Fibroblast of lung (primary cell): ENCODE measurements around the gene DSP. TPM values are rescaled to one million over a fixed set of nuclear protein-coding genes. Genes with fewer than 3 reads are reported as not detected.

Experiments
- DNase-seq, 2 donors: peaks; one replicate each; pipeline versions ENCODE4 v3.0.0 to v3.0.0-alpha.2; 2010; ENCODE audit warnings: low read depth in 2 of 2
- H2AFZ ChIP-seq: 2 replicates; pipeline ENCODE4 v1.5.1; 2012; ENCODE audit warnings: low read length, control low read depth, inconsistent platforms
- H3K27ac ChIP-seq: 2 replicates; pipeline ENCODE4 v1.5.1; 2011; ENCODE audit warnings: low read length, control low read depth; ENCODE audit not compliant: insufficient read depth
- H3K27me3 ChIP-seq: 2 replicates; pipeline ENCODE4 v1.5.1; 2011; ENCODE audit warnings: mild to moderate bottlenecking, low read length; ENCODE audit not compliant: control insufficient read depth, insufficient read depth
- H3K36me3 ChIP-seq: 2 replicates; pipeline ENCODE4 v1.5.1; 2011; ENCODE audit warnings: low read length; ENCODE audit not compliant: control insufficient read depth, insufficient read depth
- H3K4me1 ChIP-seq: 2 replicates; pipeline ENCODE4 v1.5.1; 2011; ENCODE audit warnings: low read length; ENCODE audit not compliant: control insufficient read depth, insufficient read depth; ENCODE audit errors: extremely low read depth
- H3K4me2 ChIP-seq: 2 replicates; pipeline ENCODE4 v1.5.1; 2011; ENCODE audit warnings: low read length, control low read depth; ENCODE audit not compliant: insufficient read depth; ENCODE audit errors: extremely low read depth
- H3K4me3 ChIP-seq, 4 experiments: fragments of 200-600 bp in 1 of 4; sonication (generic) in 1 of 4; replicated peaks in 1 of 4; 2 replicates each; pipeline ENCODE4 v1.5.1; 2011 to 2016; ENCODE audit warnings: low read length in 4 of 4, low read depth in 3 of 4, mild to moderate bottlenecking in 3 of 4, control low read depth in 2 of 4, inconsistent platforms in 1 of 4, mixed read lengths in 1 of 4; ENCODE audit not compliant: insufficient read depth in 1 of 4; ENCODE audit errors: control extremely low read depth in 1 of 4
- H3K79me2 ChIP-seq: 2 replicates; pipeline ENCODE4 v1.5.1; 2012; ENCODE audit warnings: mild to moderate bottlenecking, low read length, inconsistent platforms; ENCODE audit not compliant: control insufficient read depth, insufficient read depth
- H3K9ac ChIP-seq: 2 replicates; pipeline ENCODE4 v1.5.1; 2011; ENCODE audit warnings: mild to moderate bottlenecking, low read length, control low read depth; ENCODE audit not compliant: insufficient read depth
- H3K9me3 ChIP-seq: 2 replicates; pipeline ENCODE4 v1.5.1; 2012; ENCODE audit warnings: low read depth, low read length; ENCODE audit not compliant: control insufficient read depth, insufficient read depth
- H4K20me1 ChIP-seq: 2 replicates; pipeline ENCODE4 v1.5.1; 2011; ENCODE audit warnings: low read length; ENCODE audit not compliant: control insufficient read depth, insufficient read depth; ENCODE audit errors: extremely low read depth
- EZH2 ChIP-seq: IDR thresholded peaks from 2 replicates; pipeline ENCODE4 v1.5.1; 2012; ENCODE audit warnings: low read length, control low read depth, mild to moderate bottlenecking; ENCODE audit errors: missing control alignments
- polyA plus RNA-seq, 2 donors: library from polyadenylated mRNA; depleted of rRNA in 1 of 2; stranded (reverse) in 1 of 2; unstranded in 1 of 2; fragments of >200 nt; gene quantifications; 2 replicates each; pipeline ENCODE4 v1.2.1, GENCODE V29; 2011 to 2012; ENCODE audit warnings: missing spikeins in 1 of 2
- total RNA-seq: library from RNA; depleted of rRNA; stranded (reverse); fragments of >200 nt; gene quantifications from 2 replicates; pipeline ENCODE4 v1.2.1, GENCODE V29; 2014
- TF ChIP-seq, protein P1 (sequence below), 2 donors: IDR thresholded peaks in 1 of 2; conservative IDR thresholded peaks in 1 of 2; 1 replicate in 1 of 2; 2 replicates in 1 of 2; pipeline ENCODE4 v1.5.1; 2011 to 2012; ENCODE audit warnings: low read length in 2 of 2, control low read depth in 1 of 2, inconsistent platforms in 1 of 2, low read depth in 1 of 2, mild to moderate bottlenecking in 1 of 2

Gene DSP
- total and polyA plus RNA-seq, 2 donors (not counting 1 experiment from before 2014, with no cell fraction given), result 3.8 TPM; not detected in 1

DNA sequence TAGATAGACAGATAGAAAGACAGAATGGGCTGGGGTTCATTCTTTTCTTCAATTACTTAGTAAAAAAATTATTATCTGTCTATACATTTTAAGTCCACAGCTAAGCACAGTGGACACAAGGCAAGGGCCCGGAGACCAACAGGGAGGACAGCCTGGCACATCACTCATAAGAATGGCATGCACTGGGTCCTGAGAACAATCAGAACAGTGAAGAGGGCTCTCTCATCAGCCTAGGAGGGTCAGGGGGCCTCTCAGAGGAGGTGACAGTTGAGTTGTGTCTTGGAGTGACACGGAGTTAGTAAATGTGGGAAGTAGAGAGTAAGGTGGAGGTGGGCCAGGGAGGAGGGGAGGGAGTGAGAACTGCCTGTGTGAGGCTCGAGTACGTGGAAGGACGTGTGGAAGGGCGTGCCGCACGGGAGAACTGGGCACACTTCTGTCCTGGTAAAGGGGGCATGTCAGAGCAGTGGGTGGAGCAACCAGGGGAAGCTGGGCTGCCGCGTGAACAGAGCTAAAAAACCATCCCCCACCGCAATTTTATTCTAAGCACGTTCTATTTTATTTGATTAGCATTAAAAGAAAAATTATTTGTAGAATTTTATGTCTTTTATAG lies 45.1 kb upstream of the DSP start:
- no peaks in the 10 kb centered on the region for H3K79me2 ChIP-seq
- no peaks in the 10 kb centered on the region for H3K4me1 ChIP-seq
- H4K20me1 ChIP-seq, result no peaks in the 10 kb centered on the region
- H2AFZ ChIP-seq, result no peak overlapping the region
- no peaks in the 10 kb centered on the region for H3K27me3 ChIP-seq
- H3K4me3 ChIP-seq, result no peak overlapping the region
- H3K27ac ChIP-seq, result no peak overlapping the region
- no peak overlapping the region for H3K4me2 ChIP-seq
- H3K9me3 ChIP-seq, result no peaks in the 10 kb centered on the region
- TF ChIP-seq, protein P1, sequence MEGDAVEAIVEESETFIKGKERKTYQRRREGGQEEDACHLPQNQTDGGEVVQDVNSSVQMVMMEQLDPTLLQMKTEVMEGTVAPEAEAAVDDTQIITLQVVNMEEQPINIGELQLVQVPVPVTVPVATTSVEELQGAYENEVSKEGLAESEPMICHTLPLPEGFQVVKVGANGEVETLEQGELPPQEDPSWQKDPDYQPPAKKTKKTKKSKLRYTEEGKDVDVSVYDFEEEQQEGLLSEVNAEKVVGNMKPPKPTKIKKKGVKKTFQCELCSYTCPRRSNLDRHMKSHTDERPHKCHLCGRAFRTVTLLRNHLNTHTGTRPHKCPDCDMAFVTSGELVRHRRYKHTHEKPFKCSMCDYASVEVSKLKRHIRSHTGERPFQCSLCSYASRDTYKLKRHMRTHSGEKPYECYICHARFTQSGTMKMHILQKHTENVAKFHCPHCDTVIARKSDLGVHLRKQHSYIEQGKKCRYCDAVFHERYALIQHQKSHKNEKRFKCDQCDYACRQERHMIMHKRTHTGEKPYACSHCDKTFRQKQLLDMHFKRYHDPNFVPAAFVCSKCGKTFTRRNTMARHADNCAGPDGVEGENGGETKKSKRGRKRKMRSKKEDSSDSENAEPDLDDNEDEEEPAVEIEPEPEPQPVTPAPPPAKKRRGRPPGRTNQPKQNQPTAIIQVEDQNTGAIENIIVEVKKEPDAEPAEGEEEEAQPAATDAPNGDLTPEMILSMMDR (conservative IDR thresholded peaks at IDR 0.05 in 1 of 2, IDR thresholded peaks at IDR 0.05 in 1 of 2; ENCODE audit: low read depth in 1 of 2, low read length in 2 of 2), result no peak
- TF ChIP-seq EZH2, result no peak
- H3K36me3 ChIP-seq, result no peaks in the 10 kb centered on the region
- no peak overlapping the region for H3K9ac ChIP-seq
- no peak for DNase-seq

DNA sequence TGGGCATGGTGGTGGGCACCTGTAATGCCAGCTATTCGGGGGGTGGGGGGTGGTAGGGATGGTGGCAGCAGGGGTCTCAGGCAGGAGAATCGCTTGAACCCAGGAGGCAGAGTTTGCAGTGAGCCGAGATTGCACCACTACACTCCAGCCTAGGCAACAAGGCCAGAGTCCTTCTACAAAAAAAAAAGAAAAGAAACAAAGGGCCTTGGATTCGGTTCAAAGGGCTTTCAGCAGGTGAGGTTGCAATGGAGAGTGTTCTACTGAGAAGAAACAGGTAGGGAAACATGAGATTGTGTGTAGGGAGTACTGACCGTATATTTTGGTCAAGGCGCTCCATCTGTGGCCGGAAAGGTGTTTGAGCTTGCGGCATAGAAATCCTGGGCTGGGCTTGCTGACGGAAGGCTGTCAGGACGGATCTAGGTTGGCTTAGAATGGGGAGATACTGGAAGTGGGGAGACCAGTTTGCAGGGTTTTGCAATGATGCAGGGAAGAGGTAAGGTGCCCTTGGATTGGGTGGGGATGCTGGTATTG lies 40.7 kb upstream of the DSP start:
- TF ChIP-seq, protein P1 (conservative IDR thresholded peaks at IDR 0.05 in 1 of 2, IDR thresholded peaks at IDR 0.05 in 1 of 2; ENCODE audit: low read depth in 1 of 2, low read length in 2 of 2), result no peak
- no peak for TF ChIP-seq EZH2
- H2AFZ ChIP-seq, result no peak overlapping the region
- no peak for DNase-seq
- H4K20me1 ChIP-seq, result no peaks in the 10 kb centered on the region
- no peaks in the 10 kb centered on the region for H3K79me2 ChIP-seq
- no peaks in the 10 kb centered on the region for H3K36me3 ChIP-seq
- no peaks in the 10 kb centered on the region for H3K27me3 ChIP-seq
- H3K4me1 ChIP-seq, result no peaks in the 10 kb centered on the region
- H3K9ac ChIP-seq, result no peak overlapping the region
- H3K27ac ChIP-seq, result no peak overlapping the region
- no peaks in the 10 kb centered on the region for H3K9me3 ChIP-seq
- no peak overlapping the region for H3K4me3 ChIP-seq
- no peak overlapping the region for H3K4me2 ChIP-seq

DNA sequence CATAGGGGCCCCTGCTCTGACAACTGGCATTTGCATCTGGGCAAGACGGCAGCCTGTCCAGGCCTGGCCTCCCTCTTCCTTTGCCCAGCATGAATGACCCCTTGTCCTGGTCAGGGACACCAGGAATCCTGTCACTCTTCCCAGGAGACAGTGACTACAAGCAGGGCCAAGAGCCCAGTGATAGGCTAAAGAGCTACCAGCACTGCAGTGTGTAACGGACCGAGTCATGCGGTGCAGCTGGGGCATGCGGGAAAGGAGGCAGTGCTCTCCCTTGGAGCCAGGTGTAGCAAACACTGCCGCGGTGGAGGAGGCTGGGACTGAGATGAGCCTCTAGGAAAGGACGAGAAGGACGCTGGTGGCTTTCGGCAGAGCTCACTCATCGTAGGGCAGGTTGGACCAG lies 38.7 kb upstream of the DSP start:
- no peaks in the 10 kb centered on the region for H3K27me3 ChIP-seq
- H3K9ac ChIP-seq, result no peak overlapping the region
- H3K36me3 ChIP-seq, result no peaks in the 10 kb centered on the region
- TF ChIP-seq, protein P1 (conservative IDR thresholded peaks at IDR 0.05 in 1 of 2, IDR thresholded peaks at IDR 0.05 in 1 of 2; ENCODE audit: low read depth in 1 of 2, low read length in 2 of 2), result no peak
- no peak for TF ChIP-seq EZH2
- H3K79me2 ChIP-seq, result no peaks in the 10 kb centered on the region
- H4K20me1 ChIP-seq, result no peaks in the 10 kb centered on the region
- no peak overlapping the region for H3K4me3 ChIP-seq
- no peaks in the 10 kb centered on the region for H3K4me1 ChIP-seq
- H3K9me3 ChIP-seq, result no peaks in the 10 kb centered on the region
- H3K27ac ChIP-seq, result no peak overlapping the region
- DNase-seq, result no peak
- no peak overlapping the region for H3K4me2 ChIP-seq
- no peak overlapping the region for H2AFZ ChIP-seq
